Measurements from ENCODE around the gene CD2AP.

DNA sequence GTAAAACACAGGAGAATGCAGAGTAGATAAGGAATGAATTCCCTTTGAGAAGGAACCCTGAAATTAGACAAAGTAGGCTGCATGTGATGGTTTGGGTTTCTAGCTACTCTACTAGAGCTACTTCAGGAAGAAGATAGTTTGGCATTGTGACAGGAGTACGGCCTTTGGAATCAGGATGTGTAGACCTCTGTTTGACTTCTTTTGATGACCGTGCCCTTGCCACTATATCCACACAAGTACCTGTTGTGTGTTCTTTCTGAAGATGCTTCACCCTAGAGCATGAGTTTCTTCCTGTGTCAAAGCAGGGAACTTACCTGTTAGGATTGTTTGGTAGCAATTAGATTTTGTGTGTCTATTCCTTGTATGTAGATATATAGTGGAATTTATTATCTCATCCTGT is 41.7 kb downstream of the CD2AP start:
- no peak for TF ChIP-seq POLR2A (IDR thresholded peaks at IDR 0.05)
- TF ChIP-seq, protein P1, sequence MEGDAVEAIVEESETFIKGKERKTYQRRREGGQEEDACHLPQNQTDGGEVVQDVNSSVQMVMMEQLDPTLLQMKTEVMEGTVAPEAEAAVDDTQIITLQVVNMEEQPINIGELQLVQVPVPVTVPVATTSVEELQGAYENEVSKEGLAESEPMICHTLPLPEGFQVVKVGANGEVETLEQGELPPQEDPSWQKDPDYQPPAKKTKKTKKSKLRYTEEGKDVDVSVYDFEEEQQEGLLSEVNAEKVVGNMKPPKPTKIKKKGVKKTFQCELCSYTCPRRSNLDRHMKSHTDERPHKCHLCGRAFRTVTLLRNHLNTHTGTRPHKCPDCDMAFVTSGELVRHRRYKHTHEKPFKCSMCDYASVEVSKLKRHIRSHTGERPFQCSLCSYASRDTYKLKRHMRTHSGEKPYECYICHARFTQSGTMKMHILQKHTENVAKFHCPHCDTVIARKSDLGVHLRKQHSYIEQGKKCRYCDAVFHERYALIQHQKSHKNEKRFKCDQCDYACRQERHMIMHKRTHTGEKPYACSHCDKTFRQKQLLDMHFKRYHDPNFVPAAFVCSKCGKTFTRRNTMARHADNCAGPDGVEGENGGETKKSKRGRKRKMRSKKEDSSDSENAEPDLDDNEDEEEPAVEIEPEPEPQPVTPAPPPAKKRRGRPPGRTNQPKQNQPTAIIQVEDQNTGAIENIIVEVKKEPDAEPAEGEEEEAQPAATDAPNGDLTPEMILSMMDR (IDR thresholded peaks at IDR 0.05) = no peak

Measured in vagina (tissue), 2 donors.